Measurements from ENCODE around the gene DOCK1.

The DOCK1 gene

DNA sequence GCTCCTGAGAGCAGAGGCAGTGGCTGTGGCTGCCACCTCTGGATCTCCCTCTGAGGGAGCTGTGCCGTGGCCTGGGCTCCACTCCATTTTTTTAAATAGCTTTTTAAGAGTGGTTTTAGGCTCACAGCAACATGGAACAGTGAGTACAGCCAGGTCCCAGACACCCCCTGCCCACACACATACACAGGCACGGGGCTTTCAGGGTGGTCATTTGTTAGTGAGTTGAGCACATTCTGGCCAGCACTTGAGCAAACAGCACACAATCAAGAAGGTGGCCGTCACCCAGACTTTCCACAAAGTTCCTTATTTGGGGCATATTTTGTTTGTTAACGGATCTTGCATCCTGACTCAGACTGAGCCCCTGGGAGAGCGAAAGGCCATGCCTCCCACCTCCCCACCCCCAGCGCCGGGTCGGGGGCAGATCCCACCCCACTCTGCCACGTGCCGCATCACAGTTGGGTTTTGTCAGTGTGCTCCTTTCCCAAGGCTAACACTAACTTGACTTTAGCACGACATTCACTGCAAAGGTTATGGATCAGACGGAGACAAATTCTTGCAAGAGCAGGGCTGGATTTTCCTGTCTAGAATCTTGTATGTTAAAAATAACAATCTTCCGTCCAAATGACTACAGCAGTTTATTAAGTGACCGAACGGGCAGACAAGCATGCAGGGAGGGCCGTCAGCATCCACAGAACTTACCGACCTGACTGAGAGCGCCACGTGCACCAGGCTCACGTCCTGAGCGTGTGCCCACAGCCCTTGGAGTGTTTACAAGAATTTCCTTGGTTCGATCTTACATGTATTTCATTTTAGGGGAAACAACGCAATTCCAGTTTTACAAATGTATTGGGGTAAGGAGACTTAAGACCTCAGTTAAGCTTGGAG, 487.4 kb downstream of the DOCK1 start:
- no peak for DNase-seq (ENCODE audit: low read depth, low spot score)

DNA sequence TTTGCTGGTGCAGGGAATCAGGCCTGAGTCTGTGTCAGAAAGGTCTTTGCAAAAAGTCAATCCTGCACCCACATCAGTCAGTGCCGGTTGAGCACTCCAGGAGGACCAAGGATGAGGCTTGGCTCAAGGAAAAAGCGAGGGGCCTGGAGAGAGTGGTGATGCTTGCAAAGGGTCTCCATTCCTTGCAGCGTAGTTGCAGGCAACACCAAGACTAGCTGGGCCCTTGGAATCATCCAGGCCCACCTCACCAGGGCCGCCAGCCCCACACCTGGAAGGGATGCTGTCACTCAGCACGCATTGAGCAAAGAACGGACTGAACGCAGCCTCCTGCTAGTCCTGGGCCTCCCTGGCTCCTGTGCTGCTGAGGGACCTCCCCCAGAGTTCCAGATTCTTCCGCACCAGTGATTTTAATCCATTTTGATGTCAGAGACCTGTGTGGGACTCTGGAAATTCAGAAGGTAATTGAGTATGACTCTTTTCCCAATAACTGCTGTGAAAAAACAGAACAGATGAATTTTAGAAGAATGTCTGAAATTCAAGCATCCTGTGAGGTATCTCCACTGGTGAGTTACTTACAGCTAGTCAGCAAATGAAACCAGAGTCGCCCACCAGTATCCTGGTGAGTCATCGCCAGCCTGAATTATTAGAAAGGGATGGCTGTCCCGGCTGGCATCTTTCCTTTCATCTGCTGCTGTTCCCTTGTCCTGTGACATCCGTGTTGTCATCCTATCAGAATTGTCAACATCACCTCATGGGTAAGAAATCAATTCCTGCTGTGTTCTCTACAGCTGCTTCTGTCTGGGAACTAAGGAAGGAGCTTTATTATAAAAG, 493.1 kb downstream of the DOCK1 start:
- no peak for DNase-seq (ENCODE audit: low read depth, low spot score)

DNA sequence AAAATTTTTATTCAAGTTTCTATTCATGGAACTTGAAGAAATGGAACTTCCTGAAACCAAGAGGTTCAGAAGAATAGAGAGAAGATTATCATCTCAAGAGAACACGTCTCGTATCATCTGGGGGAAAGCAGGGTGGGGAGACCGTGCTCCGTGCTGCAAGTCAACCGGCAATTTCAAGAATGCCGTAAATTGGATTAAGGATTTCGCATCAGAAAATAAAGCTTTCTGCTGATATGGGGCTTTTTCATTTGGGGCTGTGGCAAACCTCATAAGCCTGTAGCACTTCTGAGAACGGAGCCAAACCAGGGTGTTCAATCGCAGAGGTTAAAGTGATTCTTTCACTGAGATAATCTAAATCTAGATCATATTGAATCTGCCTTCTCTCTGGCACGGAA, 493.7 kb downstream of the DOCK1 start:
- DNase-seq (ENCODE audit: low read depth, low spot score) = no peak

DNA sequence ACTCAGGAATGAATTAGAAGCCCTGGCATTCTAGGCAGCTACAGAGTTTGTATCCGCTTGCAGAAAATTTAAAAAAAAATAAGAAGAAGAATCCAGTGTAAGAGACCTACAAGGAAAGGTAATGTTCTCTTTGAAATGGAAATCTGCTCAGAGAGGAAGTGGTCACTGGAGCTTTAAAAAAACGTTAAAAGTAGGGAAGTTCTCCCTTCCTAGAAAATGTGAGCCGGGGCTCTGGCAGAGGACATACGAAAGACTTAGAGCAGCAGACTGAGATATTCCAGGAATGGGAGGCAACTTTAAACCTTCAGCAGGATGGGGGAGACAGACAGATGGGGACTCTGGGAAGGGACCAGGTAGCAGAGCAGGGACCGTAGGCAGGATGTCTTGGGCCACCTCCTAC, 494.4 kb downstream of the DOCK1 start:
- DNase-seq (ENCODE audit: low read depth, low spot score) = no peak

DNA sequence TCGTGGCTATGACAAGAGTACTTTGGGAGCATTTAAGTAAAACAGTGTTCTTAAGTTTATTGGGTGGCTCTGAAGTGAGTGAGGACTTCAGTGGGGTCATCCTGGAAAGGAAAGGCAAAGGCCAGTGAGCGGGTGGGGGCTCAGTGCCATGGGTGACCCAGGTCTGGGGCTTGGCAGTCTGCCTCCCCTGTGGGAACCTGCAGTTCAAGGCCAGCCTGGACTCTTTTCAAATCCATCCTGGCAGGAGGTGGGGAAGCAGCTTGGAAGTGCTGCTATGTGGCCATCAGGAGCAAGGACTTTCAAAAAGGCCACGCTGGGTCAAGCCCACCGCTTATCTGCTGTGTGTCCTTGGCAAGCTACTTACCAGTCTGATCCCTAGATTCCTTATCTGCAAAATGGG, 495.0 kb downstream of the DOCK1 start:
- no peak for DNase-seq (ENCODE audit: low read depth, low spot score)

DNA sequence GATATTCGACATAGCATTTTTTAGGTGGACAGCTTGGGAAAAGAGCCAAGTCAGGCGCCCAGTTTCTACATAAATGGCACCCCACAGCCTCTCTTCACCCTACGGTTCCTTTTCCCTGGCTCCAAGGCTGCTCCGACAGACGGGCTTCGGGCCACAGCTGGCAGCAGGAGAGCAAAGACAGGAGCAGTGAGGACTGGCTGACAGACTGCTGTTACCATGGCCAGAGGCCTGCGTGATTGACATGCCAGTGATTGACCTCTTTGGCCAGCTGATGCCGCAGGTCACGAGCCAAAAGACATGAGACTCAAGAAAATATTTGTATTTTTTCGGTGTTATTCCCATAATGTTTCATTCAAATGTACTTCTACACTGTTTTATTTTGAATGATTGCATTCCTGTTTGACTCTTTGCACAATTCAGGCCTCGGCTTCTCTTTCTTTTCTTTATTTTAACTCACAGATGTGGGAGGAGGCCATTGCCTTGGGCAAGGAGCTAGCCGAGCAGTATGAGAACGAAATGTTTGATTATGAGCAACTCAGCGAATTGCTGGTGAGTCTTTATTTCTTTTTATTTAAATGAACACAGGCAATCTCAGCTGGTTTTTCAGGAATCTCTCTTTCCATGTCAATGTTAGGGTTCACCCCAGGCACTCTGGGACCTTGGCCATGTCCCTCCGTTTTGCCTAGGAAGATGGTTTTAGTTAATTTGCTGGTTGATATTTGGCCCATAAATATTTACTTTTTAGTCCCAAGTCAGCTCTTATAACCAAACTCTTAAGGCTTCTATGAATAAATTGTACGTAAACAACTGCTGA, 497.6 kb downstream of the DOCK1 start:
- no peak for DNase-seq (ENCODE audit: low read depth, low spot score)

DNA sequence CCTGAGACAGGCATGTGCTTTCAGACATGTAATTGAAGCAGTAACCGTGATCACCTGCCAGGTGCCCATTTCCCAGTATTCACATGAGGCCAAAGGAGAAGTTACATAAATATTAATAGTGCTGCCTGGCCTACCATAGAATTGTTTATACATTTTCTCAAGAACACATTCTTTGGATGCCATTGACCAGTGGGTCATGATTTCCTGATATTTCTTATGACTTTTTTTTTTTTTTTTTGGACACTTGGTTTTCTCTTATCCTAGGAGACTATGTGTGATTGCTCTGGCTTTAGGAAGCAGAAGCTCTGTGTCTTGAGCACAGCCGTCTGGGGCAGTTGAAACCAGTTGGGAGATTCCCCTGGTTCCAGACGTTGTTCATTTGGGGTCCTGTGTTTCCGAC, 500.0 kb downstream of the DOCK1 start:
- DNase-seq (ENCODE audit: low read depth, low spot score) = no peak

GRCh38 chr10:127406018-127406550, 500.9 kb downstream of the DOCK1 start:
- DNase-seq (ENCODE audit: low read depth, low spot score) = no peak

GRCh38 chr10:127407551-127407950, 502.3 kb downstream of the DOCK1 start:
- no peak for DNase-seq (ENCODE audit: low read depth, low spot score)

DNA sequence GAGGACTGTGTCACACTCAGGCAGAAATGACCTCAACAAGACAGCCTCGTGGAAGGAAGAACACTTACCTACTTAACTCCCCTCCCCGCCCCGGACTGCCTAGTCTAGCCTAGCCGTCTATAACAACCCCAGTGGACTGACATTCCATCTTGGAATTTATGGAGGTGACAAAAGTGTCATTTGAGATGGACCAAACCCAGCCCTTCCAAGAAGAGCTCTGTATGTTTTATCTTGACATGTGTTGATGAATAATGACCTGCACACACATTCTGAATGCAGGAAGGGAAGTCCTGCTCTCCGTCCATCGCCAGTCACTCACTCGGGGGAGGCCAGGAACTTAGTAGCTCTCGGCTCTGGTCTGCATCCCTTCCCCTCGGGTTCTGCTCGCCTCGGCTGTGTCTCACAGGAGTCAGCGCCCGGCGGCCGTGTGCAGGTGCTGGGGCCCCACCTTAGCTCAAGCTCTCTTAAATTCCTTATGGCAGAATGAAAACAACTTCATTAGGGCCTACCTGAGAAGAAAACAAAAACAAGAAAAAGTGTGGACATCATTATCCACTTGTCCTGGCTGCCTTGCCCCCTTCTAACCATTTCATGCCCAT, 503.0 kb downstream of the DOCK1 start:
- no peak for DNase-seq (ENCODE audit: low read depth, low spot score)

DNA sequence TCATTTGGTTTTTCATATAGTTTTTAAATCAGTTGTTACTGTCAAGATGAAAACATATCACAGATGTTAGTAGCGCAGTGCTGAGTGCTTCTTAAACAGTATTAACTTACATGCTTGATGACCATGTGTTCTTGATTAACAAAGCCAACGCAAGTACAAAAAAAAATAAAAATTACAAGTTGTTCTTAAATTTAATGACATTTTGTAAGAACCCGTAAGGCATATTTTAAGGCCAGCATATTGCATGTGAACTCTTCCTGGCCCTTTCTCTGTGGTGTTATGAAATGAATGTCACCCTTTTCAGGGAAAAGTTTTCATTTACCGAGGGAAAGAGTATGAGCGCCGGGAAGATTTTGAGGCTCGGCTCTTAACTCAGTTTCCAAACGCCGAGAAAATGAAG, 503.5 kb downstream of the DOCK1 start:
- no peak for DNase-seq (ENCODE audit: low read depth, low spot score)

GRCh38 chr10:127410030-127410429, 504.8 kb downstream of the DOCK1 start:
- DNase-seq (ENCODE audit: low read depth, low spot score) = no peak

GRCh38 chr10:127411062-127411461, 505.8 kb downstream of the DOCK1 start:
- DNase-seq (ENCODE audit: low read depth, low spot score) = no peak

- DNase-seq (ENCODE audit: low read depth, low spot score) = no peak
These were observed 508.1 kb downstream of the DOCK1 start for GRCh38 chr10:127413326-127413725.

GRCh38 chr10:127414024-127414423, 508.8 kb downstream of the DOCK1 start:
- DNase-seq (ENCODE audit: low read depth, low spot score) = no peak

- DNase-seq (ENCODE audit: low read depth, low spot score) = no peak
These were observed 509.9 kb downstream of the DOCK1 start for GRCh38 chr10:127415116-127415515.

- DNase-seq (ENCODE audit: low read depth, low spot score) = no peak
These were observed 510.8 kb downstream of the DOCK1 start for GRCh38 chr10:127415901-127416581.

DNA sequence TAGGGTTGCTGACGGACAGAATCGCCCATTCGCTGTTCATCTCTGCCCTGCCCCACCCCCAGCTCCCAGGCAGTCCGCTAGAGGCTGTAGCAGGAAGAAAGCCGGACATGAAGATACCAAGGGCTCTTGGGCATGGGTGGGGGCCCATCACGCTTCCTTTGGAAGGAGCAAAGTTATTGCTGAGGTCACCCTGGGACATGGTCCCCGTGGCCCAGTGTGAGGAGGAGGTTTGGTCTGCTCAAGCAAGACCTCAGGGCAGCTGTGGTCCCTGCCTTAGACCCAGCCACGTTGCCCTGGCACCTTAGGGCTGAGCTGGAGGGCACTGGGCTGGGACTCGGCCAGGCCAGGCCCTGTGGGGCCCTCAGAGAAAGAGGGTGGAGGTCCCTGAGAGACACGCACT, 511.8 kb downstream of the DOCK1 start:
- no peak for DNase-seq (ENCODE audit: low read depth, low spot score)

DNA sequence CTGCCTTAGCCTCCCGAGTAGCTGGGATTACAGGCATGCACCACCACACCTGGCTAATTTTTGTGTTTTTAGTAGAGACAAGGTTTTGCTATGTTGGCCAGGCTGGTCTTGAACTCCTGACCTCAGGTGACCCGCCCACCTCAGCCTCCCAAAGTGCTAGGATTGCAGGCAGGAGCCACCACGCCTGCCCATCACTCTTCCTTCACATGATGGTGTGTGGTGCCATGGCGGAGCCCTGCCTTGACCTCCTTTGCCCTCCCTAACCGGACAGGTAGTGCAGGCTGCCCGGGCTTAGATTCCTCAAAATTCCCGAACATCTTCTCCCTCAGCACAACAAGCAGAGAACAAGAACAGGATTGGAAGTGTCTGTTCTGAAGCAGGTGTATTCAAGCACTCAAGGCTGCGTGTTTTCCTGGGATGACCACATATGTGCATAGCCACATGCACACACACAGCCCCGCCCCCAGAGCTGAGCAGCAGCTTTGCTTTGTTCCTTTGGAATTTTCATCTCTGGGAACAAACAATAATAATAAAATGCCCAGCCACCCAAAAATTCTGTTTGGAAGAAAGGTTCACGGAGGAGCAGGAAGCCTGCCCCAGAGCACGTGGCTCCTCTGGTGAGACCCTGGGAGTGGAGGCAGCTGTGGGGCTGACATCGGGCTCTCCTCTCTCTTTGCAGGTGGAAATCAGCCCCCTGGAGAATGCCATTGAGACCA, 512.6 kb downstream of the DOCK1 start:
- DNase-seq (ENCODE audit: low read depth, low spot score) = no peak

DNA sequence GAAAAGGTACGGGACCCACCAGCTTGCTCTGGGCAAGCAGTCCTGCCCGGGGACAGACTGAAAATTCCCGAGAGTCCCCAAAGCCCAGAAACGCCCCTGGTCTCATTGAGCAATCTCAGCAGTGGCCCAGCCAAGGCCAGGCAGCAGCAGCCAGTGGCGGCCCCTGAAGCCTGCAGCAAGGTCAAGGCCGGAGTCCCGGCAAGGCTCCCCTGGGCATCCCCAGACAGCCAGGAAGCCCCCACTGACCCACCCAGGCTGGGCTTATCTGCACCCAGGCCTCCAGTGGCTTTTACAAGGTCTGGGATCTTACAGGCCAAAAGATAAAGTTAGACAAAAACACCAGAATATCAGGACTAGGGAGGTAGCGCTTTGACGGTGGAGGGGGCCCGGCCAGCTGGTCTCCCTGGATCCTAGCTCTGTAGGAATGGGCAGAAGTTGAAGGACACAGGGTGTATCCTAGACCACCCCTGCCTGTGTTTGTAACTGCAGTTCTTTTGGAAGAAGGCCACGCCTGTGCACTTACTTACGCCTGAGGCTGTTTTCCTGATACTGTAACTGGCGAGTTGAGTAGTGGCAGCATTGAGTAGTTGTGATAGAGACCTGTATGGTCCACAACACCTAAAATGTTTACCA, 513.4 kb downstream of the DOCK1 start:
- no peak for DNase-seq (ENCODE audit: low read depth, low spot score)
